ENCODE measurements around the gene PALD1. TPM values are rescaled to one million over a fixed set of nuclear protein-coding genes. Genes with fewer than 3 reads are reported as not detected.

The PALD1 gene
- total and polyA plus RNA-seq, 7 donors: 1.8 to 33.8 (median 13.9) TPM

- intact Hi-C loops (cut with DNase I): no loop called here
- 87 to 92% methylated on average over 7 of the region's 7 CpGs for WGBS, 2 donors
- peak; percentile 32 for DNase-seq
- no peak overlapping the region for H3K27ac ChIP-seq
- peaks cover 0 to 54% (median 0%) of the 10 kb centered on the region in 4 donors for H3K36me3 ChIP-seq
- no peaks in the 10 kb centered on the region for H3K4me1 ChIP-seq
- H3K4me3 ChIP-seq: no peak overlapping the region
- H3K9me3 ChIP-seq: no peaks in the 10 kb centered on the region
- no peaks in the 10 kb centered on the region for H3K27me3 ChIP-seq
- TF ChIP-seq POLR2A (IDR thresholded peaks at IDR 0.05) (no peak), CTCF (IDR thresholded peaks at IDR 0.05) (no peak), POLR2AphosphoS5 (IDR thresholded peaks at IDR 0.05) (no peak), EP300 (IDR thresholded peaks at IDR 0.05) (no peak)
These were observed 90.4 kb downstream of the PALD1 start for GRCh38 chr10:70568781-70569495.

- H3K4me1 ChIP-seq: peaks cover 0 to 10% (median 9%) of the 10 kb centered on the region in 4 donors
- H3K27ac ChIP-seq: no peak overlapping the region
- TF ChIP-seq POLR2A (IDR thresholded peaks at IDR 0.05): no peak
- no peaks in the 10 kb centered on the region for H3K9me3 ChIP-seq
- peak; percentile 43 for DNase-seq
- H3K36me3 ChIP-seq: peaks cover 0 to 31% (median 0%) of the 10 kb centered on the region in 4 donors
- H3K4me3 ChIP-seq: no peak overlapping the region
- intact Hi-C loops (cut with DNase I): no loop called here
- 82 to 93% methylated on average over 4 of the region's 4 CpGs for WGBS, 2 donors
- no peaks in the 10 kb centered on the region for H3K27me3 ChIP-seq
These were observed 92.7 kb downstream of the PALD1 start for GRCh38 chr10:70571236-70571635.

- Histone ChIP-seq H3K36me3 (peaks cover 0 to 25% (median 0%) of the 10 kb centered on the region in 4 donors), H3K4me3 (no peak overlapping the region), H3K4me1 (peaks cover 0 to 16% (median 11%) of the 10 kb centered on the region in 4 donors), H3K27ac (no peak overlapping the region), H3K27me3 (no peaks in the 10 kb centered on the region), H3K9me3 (no peaks in the 10 kb centered on the region)
- peak; percentile 63 for DNase-seq
- intact Hi-C loops (cut with DNase I): no loop called here
- TF ChIP-seq POLR2A (IDR thresholded peaks at IDR 0.05): no peak
- 77 to 84% methylated on average over 16 of the region's 16 CpGs for WGBS, 2 donors
These were observed 93.3 kb downstream of the PALD1 start for GRCh38 chr10:70571636-70572439.

GRCh38 chr10:70573599-70574506 is 95.3 kb downstream of the PALD1 start:
- H3K27ac ChIP-seq: no peak overlapping the region
- intact Hi-C loops (cut with DNase I): no loop called here

More at GRCh38 chr10:70573599-70574506, 95.3 kb downstream of the PALD1 start:
- Histone ChIP-seq H3K27me3 (no peaks in the 10 kb centered on the region), H3K4me3 (no peak overlapping the region), H3K9me3 (no peaks in the 10 kb centered on the region), H3K36me3 (peaks cover 0 to 11% (median 0%) of the 10 kb centered on the region in 4 donors), H3K4me1 (peaks cover 0 to 17% (median 11%) of the 10 kb centered on the region in 4 donors)
- TF ChIP-seq EP300 (IDR thresholded peaks at IDR 0.05) (no peak), CTCF (IDR thresholded peaks at IDR 0.05) (no peak), POLR2A (IDR thresholded peaks at IDR 0.05) (no peak), POLR2AphosphoS5 (IDR thresholded peaks at IDR 0.05) (no peak)
- WGBS, 2 donors: 93 to 94% methylated on average over 11 of the region's 11 CpGs
- DNase-seq: no peak

Data from sigmoid colon (tissue), 7 donors.